ENCODE data around the gene SLC16A8. TPM values are rescaled to one million over a fixed set of nuclear protein-coding genes. Genes with fewer than 3 reads are reported as not detected.

Gene SLC16A8
- total RNA-seq, 1 experiment from 2014 or later: not detected

DNA sequence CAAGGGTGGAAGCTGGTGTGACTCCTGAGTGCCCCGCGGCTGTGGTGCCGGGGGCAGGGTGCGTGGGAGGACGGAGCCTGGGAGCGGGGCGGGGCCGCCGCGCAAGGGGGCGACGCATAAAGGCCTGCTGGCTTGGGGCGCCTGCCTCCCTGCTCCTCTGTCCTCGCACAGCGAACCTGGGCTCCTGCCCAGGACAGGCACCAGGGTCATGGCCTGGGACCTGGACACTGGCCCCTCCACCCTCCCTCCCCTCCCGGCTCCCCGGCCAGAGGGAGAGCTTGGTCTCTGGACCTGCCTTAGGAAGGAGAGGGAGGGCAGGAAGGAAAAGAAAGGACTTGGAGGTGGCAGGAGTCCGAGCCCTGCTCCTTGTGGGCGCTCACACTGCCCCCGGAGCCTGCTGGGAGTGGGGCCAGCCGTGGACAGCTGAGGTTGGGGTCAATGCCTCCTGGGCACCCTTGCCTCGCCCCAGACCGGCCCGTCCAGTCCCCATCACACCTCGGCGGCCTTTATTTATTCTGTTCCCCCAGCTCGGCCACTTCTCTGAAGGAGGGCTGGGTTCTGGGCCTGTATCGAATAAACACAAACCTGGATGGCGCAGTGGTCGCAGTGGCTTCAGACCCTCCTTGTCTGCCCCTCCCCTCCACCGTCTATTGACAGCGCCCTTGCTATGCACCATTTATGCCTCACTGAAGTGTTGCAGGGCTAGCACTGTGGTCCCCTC lies 8.7 kb downstream of the SLC16A8 start:
- Histone ChIP-seq H3K36me3 (replicated peaks; ENCODE audit: control insufficient read depth, insufficient read depth, low read length) (peaks cover 10% of the 10 kb centered on the region), H3K27me3 (ENCODE audit: control insufficient read depth, insufficient read depth, low read length) (no peaks in the 10 kb centered on the region; the same call in 1 of the 2 replicates), H3K4me3 (ENCODE audit: insufficient read depth, low read depth, low read length) (no peak overlapping the region)
- peak; percentile 63 for DNase-seq

DNA sequence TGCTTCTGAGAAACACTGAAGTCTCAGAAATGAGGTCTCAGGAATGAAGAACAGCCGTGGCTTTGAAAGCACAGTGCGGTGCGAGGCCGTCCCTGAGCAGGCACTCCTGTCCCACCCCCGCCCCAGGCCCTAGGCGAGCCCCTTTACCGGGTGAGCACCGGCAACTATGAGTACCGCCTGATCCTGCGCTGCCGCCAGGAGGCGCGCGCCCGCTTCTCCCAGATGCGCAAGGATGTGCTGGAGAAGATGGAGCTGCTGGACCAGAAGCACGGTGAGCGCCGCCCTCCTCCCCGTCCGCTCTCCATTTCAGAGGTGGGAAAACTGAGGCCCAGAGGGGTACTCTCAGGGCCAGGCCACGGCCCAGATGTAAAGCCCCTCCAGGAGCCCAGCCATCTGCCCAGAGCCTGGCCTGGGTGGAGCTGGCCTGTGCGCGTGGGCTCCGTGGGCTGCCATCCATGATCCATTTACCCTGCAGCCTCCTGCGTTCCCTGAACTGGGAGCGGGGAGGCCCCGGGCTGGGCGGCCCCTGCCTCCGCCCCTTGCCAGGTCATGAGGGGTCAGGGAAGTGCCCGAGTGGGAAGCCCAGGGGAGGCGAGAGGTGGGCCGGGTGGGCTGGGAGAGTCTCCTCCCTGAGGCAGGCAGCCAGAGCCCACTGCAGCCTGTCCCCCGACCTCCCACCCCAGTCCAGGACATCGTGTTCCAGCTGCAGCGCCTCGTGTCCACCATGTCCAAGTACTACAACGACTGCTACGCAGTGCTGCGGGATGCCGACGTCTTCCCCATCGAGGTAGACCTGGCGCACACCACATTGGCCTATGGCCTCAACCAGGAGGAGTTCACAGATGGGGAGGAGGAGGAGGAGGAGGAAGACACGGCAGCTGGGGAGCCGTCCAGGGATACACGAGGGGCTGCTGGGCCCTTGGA lies 9.5 kb downstream of the SLC16A8 start:
- no peaks in the 10 kb centered on the region for H3K27me3 ChIP-seq (ENCODE audit: control insufficient read depth, insufficient read depth, low read length)
- peak; percentile 97 for DNase-seq
- peaks cover 13% of the 10 kb centered on the region for H3K36me3 ChIP-seq (replicated peaks; ENCODE audit: control insufficient read depth, insufficient read depth, low read length)
- H3K4me3 ChIP-seq (ENCODE audit: insufficient read depth, low read depth, low read length): no peak overlapping the region

DNA sequence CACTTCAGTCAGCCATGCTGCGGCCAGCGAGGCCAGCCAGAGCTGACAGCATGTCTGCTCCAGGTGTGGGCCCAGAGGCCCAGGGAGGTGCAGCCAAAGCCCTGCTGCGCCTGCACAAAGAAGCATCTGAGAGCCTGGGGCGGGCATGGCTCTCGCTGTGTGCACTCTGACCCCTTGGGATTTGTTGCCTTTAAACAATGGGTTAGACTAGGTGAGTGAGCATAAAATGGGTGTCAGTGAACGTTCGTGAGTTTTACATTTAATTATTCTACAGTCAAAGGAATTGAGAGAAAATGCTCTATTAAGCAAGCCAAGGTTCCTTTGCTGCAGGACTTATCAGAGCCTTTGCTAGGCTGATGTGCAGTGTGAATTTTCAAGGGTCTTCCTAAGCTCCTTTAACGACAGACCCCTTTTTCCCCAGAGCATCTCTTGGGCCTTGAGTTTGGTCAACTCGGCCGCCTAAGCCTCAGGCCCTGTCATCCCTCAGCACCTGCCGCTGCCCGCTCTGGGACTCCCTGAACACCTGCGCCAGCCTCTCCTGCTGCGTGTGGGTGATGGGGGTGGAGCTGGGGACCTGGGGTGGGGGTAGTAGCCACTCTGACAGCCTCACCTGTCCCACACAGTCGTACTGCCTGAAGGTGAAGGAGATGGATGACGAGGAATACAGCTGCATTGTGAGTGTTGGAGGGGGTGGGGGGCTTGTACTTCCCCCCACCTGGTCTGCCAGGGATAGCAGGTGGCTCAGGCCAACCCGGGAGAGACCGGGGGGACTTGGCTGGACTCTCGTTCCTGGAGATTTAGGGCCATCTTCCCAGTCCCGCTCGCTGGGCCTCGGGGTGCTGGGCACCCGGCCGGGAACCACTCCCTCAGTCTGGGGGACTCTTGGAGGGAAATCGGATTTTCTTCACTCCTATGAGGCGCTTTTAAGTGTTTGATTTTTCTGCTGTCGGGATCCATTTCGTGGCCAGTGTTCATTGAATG lies 10.5 kb downstream of the SLC16A8 start:
- no peak overlapping the region for H3K4me3 ChIP-seq (ENCODE audit: insufficient read depth, low read depth, low read length)
- DNase-seq: peak; percentile 40
- no peaks in the 10 kb centered on the region for H3K27me3 ChIP-seq (ENCODE audit: control insufficient read depth, insufficient read depth, low read length)
- H3K36me3 ChIP-seq (replicated peaks; ENCODE audit: control insufficient read depth, insufficient read depth, low read length): peaks cover 13% of the 10 kb centered on the region

- H3K27me3 ChIP-seq (ENCODE audit: control insufficient read depth, insufficient read depth, low read length): no peaks in the 10 kb centered on the region
Observed at GRCh38 chr22:38072322-38073149, 11.4 kb downstream of the SLC16A8 start.

GRCh38 chr22:38071421-38072321 lies 12.3 kb downstream of the SLC16A8 start:
- Histone ChIP-seq H3K36me3 (replicated peaks; ENCODE audit: control insufficient read depth, insufficient read depth, low read length) (peaks cover 15% of the 10 kb centered on the region), H3K27me3 (ENCODE audit: control insufficient read depth, insufficient read depth, low read length) (no peaks in the 10 kb centered on the region), H3K4me3 (ENCODE audit: insufficient read depth, low read depth, low read length) (no peak overlapping the region)
- DNase-seq: peak; percentile 48

More at GRCh38 chr22:38072322-38073149, 11.4 kb downstream of the SLC16A8 start:
- Histone ChIP-seq H3K36me3 (replicated peaks; ENCODE audit: control insufficient read depth, insufficient read depth, low read length) (peaks cover 15% of the 10 kb centered on the region), H3K4me3 (ENCODE audit: insufficient read depth, low read depth, low read length) (no peak overlapping the region)
- DNase-seq: no peak

DNA sequence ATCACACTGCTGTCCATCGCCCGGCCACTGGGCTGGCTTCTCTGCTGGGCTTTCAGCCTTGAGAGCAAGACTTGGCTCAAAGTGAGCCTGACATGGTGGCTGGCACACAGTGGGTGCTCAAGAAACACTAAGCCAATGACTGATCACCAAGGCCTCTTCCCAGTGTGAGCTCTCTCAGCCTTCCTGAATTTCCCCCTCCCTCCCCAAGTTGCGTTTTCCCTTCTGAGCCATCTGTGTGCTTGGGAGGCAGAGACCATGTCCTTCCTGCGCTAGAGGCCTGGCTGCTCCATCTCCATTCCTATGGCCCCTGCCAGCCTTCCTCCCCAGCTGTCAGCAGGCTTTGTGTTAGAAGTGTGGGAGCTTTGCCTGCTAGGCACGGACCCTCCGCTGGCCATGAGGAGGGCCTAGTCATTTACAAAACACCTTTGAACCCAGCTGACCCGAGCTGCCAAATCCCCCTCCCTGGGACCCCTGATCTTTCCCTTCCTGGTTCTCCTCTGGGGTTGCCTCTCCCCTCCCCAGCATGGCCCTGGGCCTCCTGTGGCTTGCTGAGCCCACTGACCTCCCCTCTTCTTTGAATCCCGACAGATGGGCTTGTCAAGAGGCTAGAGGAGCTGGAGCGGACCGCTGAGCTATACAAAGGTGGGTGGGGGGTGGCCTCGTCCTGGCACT lies 13.6 kb downstream of the SLC16A8 start:
- DNase-seq: peak; percentile 35
- Histone ChIP-seq H3K4me3 (ENCODE audit: insufficient read depth, low read depth, low read length) (no peak overlapping the region), H3K36me3 (replicated peaks; ENCODE audit: control insufficient read depth, insufficient read depth, low read length) (peaks cover 16% of the 10 kb centered on the region), H3K27me3 (ENCODE audit: control insufficient read depth, insufficient read depth, low read length) (no peaks in the 10 kb centered on the region)

- peak; percentile 87 for DNase-seq
Observed at GRCh38 chr22:38069372-38070249, 14.4 kb downstream of the SLC16A8 start.

GRCh38 chr22:38068641-38069371 lies 15.2 kb downstream of the SLC16A8 start:
- H3K27me3 ChIP-seq (ENCODE audit: control insufficient read depth, insufficient read depth, low read length): no peaks in the 10 kb centered on the region
- H3K36me3 ChIP-seq (replicated peaks; ENCODE audit: control insufficient read depth, insufficient read depth, low read length): peaks cover 23% of the 10 kb centered on the region
- peak; percentile 29 for DNase-seq
- H3K4me3 ChIP-seq (ENCODE audit: insufficient read depth, low read depth, low read length): no peak overlapping the region

More at GRCh38 chr22:38069372-38070249, 14.4 kb downstream of the SLC16A8 start:
- Histone ChIP-seq H3K4me3 (ENCODE audit: insufficient read depth, low read depth, low read length) (no peak overlapping the region), H3K27me3 (ENCODE audit: control insufficient read depth, insufficient read depth, low read length) (no peaks in the 10 kb centered on the region), H3K36me3 (replicated peaks; ENCODE audit: control insufficient read depth, insufficient read depth, low read length) (peaks cover 23% of the 10 kb centered on the region)

DNA sequence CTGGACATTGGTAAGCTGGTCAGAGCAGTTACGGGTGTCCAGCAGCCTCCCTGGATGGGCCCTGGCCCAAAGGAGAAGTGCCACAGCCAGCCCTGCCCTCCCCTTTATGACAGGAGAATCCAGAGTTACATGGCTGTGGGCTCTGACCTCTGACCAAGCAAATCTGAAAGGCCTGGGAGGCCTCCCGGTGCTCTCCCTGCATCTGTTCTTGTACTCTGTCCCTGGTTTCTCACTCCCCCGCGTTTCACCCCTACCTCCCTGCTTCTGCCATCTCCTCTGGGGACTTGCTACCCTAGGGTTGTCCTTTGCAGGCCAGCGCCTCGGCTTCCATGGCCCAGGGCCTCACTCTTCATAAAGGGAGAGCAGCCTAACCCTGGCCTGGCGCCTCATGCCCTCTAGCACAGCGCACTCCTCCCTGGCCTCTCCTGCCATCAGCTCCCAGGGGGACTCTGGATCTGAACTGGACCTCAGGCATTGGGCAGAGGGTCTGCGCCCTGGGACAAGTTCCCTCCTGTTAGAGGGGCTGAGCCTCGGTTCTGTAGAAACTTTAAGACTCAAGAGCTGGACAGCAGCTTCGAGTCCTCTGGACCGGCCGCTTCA lies 16.1 kb downstream of the SLC16A8 start:
- Histone ChIP-seq H3K27me3 (ENCODE audit: control insufficient read depth, insufficient read depth, low read length) (no peaks in the 10 kb centered on the region), H3K36me3 (replicated peaks; ENCODE audit: control insufficient read depth, insufficient read depth, low read length) (peaks cover 20% of the 10 kb centered on the region)
- peak; percentile 44 for DNase-seq

DNA sequence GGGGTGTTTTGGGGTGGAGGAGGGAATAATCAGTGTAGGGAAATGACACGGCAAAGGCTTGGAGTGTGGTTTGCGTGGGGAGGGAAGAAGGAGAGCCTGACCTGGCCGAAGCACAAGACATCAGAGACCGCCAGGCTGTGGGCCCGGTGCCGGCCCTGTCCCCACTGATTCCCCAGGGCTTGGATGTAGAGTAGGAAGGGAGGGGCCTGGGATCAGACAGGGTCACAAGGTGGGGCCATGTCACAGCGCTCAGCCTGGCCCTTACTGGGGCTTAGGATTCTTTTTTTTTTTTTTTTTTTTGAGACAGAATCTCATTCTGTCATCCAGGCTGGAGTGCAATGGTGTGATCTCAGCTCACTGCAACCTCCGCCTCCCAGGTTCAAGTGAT lies 17.0 kb downstream of the SLC16A8 start:
- peaks cover 16% of the 10 kb centered on the region for H3K36me3 ChIP-seq (replicated peaks; ENCODE audit: control insufficient read depth, insufficient read depth, low read length)
- peak; percentile 50 for DNase-seq
- H3K4me3 ChIP-seq (ENCODE audit: insufficient read depth, low read depth, low read length): no peak overlapping the region
- H3K27me3 ChIP-seq (ENCODE audit: control insufficient read depth, insufficient read depth, low read length): no peaks in the 10 kb centered on the region

More for the DNA sequence above, 16.1 kb downstream of the SLC16A8 start:
- H3K4me3 ChIP-seq (ENCODE audit: insufficient read depth, low read depth, low read length): no peak overlapping the region

All from H7 (cell line).